NCI-H187 (cell line): ENCODE measurements around the gene PTPRR.
"Not testable (repeated sequence)": the region's sequence is repeated elsewhere in the genome, so short reads cannot be mapped to it uniquely, and the experiment has no call there.

Source experiments
- DNase-seq, 2 experiments: peaks; one replicate each; lab custom pipeline; 2025; lab: John Stamatoyannopoulos, UW

Gene PTPRR

DNA sequence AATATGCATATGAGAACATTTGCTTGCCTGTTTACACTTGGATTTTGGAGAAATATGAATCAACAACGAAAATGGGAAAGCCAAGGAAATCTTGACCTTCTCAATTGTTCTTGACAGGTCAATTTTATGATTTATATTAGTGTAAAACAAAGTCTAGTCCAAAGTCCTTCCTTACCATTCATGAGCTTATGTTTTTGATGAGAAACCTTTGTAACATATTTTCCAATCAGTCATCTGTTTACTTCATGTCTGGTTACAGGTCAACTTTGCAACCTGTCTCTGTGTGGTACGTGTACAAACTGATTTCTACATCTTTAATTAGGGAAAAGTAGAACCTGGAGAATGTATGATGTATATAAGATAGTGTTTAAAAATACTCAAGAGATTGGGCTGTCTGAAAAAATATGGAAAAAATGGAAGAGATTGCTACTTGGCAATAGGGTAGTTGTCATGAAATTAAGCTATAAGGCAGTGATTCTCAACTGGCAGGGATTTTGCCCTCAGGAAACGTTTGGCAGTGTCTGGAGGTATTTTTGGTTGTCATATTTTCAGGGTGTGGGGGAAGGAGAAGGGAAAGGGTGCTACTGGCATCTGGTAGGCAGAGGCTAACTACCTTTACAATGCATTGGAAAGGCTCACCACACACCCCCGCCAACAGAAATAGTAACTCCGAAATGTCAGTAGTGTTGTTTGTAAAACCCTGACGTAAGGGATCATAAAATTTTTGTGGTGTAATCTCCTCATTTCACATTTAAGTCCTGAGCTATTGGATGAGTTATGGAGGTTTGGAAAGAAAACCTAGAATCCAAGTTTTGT, 172.9 kb downstream of the PTPRR start:
- DNase-seq: no peak

DNA sequence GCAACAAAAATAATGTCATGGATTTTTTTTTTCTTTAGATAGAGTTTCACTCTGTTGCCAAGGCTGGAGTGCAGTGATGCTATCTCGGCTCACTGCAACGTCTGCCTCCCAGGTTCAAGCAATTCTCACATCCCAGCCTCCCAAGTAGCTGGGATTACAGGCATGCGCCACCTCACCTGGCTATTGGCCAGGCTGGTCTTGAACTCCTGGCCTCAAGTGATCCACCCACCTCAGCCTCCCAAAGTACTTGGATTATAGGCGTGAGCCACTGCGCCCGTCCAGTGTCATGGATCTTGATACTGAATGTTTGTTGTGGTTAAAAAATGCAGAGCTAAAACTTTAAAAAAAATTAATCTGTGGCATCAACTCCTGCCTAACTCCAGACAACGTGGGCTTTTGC, 175.5 kb downstream of the PTPRR start:
- DNase-seq: no peak

DNA sequence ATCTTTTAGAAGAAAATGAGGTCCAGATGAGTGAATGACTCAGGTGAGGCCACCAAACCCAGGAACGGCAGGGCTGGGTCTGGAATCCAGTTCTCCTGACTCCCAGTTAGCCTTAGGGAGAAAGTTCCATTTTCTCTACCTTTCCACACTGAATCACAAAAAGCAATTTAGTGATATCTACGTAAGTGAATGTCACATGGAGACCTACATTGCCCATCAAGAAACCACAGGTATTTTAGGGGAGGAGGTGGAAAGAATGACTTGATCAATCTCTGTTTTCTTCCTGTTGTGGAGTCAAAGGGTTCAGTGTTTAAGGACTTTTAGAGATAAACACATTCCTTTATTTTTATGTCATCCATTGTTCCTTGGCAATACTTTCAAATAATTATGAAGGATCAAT, 176.4 kb downstream of the PTPRR start:
- no peak for DNase-seq

DNA sequence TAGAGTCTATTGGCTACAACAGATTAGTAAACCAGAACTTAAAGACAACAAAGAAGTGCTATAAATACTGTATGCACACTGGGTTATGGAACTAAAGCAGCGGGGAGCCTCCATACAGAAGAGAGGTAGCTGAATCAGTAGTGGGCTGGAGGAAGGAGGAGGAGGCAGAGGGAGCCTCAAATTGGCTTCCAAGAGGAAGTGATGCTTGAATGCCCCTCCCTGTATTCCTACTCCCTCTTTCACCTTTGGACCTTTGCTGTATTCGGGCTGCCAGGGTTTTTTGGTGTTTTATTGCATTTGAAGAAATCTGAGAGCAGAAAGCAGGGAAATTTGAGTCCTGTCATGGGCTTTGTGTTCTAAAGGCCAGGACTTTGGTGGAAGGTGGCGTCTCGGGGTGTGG, 179.3 kb downstream of the PTPRR start:
- DNase-seq: no peak

DNA sequence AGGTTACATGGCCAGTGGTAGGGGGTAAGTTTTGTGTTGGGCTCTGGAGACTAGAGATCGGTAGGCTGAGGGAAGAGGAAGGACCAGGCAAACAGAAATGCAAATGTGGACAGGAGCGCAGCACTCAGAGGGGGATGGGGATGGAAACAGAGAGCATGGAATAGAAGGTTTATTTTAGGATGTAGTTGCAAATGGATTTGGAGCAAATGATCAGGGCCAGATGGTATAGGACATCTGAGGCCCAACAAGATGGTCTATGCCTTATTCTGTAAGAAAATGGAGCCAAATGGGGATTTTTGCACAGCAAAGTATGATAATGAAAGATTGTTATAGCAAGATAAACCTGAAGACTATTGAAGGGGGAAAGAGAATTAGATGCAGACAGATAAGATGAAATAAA, 180.8 kb downstream of the PTPRR start:
- DNase-seq: no peak

DNA sequence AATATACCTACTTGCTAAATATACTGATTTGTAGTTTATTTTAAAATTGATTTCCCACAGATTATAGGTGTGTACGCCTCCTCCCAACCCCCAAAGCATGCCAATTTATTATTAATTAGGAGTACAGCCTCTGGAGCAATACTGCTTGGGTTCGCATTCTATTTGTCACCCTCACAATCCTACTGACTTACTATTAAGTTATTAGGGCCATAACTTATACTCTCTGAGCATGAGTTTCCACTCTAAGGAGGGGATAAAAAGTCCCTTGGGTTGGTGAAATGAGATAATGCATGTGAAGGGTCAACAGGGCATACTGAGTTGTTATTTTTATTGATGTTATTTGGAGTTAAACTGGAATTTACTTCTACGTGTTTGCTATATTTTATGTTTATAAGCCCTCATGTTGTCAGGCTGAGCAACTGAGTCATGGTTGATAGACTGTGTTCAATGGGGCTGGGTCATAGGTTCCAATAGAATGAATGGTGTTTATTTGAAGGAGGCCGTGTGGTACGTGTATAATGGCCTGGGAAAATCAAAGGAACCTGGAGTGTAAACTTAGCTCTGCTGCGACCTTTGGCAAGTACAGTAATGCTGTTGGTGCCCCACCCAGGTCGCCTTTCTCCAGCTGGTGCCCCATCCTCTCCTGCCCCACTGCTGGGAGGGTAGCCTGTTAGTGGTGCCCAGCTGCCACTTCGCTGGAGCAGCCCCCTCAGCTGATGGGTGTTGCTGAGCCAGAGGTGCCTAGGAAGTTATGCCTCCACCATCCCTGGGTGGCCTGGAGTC, 184.0 kb downstream of the PTPRR start:
- no peak for DNase-seq

DNA sequence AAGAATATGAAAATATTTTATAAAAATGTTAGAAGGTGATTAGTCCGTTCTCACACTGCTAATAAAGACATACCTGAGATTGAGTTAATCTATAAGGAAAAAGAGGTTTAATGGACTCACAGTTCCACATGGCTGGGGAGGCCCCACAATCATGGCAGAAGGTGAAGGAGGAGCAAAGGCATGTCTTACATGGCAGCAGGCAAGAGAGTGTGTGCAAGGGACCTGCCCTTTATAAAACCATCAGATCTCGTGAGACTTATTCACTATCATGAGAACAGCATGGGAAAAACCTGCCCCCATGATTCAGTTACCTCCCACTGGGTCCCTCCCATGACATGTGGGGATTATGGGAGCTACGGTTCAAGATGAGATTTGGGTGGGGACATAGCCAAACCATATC, 185.3 kb downstream of the PTPRR start:
- not testable (repeated sequence) for DNase-seq

DNA sequence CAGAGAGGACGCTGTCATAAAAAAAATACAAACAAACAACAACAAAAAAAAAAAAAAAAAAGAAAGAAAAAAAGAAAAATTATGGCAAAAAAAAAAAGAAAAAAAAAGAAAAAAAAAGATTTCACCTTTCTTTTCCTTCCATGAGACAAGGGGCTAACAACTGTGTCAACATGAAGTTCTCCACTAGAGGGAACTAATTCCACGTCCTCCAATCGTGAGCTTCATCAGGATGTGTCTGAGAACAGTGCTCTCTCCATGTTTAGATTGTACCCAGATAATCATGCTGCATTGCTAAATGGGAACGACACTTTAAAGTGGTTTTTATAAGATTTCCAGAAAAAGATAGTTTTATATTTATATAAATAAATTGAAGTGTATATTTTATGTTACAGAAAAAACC, 187.2 kb downstream of the PTPRR start:
- DNase-seq: peak; percentile 10 to 42

DNA sequence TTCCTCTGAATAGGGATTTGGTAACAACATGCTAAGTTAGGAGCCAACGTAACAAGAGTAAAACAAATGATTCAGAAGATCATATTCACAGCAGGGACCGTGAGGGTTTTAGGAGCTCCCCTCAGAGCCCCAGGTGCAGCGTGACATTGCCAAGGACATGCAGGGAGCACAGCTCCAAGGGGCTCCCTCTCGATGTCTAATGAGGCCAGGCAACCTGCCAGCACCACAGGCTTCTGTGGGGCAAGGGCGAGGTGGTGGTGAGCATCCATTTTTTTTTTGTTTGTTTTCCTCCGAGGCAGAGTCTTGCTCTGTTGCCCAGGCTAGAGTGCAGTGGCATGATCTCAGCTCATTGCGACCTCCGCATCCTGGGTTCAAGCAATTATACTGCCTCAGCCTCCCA, 188.3 kb downstream of the PTPRR start:
- no peak for DNase-seq

DNA sequence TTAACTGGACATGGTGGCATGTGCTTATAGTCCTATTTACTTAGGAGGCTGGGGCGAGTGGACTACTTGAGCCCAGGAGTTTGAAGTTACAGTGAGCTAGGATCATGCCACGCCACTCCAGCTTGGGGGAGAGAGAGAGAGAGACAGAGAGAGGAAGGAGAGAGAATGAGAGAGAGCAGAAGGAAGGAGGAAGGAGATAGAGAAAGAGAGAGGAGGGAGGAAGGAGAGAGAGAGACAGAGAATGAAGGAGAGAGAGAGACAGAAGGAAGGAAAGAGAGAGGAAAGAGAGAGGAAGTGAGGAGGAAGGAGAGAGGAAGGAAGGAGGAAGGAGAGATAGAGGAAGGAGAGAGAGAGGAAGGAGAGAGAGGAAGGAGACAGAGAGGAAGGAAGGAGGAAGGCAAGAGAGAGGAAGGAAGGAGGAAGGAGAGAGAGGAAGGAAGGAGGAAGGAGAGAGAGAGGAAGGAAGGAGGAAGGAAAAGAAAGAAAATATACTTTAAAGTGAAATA, 189.8 kb downstream of the PTPRR start:
- no peak for DNase-seq

DNA sequence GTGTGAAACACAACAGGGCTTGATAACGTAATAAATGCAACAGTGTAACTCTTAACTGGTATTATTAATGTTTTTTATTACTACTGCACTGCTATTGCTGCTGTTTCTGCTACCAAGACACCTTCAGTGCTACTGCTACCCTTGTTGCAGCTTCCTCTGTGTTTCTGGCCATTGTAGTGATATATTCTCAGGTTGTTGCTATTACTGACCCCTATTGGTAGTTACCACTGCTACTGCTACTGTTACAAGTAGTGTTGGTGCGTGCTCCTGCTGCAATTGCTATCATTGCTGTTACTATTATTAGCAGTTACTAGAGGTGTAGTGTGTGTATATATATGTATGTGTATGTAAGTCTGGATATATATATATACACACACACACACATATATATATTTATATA, 196.1 kb downstream of the PTPRR start:
- DNase-seq: no peak

DNA sequence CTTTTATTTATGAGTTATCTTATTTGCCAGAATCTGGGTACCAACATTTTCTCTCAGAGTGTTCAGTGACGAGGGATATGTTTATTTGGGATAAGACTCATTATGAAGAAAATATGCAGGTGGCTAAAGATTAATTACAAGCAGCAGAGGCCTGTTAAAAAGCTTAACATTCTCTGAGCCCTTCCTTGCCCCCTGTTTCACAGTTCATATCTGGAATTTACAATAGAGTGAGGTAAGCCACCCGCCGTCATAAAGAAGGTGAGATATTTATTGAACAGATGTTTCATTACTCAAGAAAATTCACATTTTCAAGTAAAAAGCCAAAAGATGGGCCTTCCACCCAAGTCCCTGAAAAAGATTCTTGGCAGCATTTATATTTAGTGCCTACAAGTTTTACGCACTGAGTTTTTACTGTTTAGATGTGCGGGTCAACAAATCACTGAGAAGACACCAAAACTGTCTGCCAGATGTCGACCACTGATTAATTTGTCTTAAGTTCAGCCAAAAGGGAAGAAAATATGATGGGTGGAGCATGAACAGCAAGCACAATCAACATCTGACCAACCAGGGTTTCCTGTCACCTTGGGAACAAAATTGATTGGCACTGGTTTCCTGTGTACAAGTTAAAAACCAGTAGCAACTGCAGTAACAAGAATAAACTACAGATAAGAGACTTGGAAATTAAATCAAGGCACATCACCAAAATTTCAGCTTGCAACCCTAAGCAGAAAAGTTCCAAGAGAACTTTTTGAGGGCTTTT, 197.8 kb downstream of the PTPRR start:
- no peak for DNase-seq

DNA sequence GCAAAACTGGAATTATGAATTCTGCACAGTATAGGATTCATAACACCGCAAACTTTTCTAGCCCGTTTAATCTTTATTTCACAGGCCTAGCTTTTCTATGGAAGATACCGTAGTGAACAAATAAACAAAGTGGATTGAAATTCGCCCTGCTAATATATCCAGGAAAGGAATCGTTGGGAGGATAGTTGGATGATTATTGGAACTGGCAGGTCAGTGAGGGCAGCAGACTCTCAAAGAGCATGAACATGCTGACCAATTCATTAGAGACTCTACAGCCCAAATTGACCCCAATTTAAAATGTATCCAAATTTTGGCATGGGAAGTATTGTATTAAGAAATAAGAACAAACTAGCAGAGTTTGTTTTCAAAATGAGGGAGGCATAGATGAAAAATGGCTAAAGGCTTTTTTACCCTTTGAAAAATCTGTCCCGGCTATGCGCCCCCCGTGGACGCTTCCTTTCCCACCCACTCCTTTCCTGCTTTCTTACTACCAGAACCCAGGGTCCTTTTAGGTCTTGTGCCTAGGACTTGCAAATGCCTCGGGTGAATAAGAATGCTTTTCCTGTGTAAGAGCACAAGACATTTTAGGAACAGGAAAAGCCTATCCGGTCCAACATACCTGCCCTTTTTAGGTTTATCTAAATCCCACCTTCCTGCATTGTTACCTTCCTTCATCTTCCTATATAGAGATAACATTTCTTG, 198.7 kb downstream of the PTPRR start:
- DNase-seq: no peak

DNA sequence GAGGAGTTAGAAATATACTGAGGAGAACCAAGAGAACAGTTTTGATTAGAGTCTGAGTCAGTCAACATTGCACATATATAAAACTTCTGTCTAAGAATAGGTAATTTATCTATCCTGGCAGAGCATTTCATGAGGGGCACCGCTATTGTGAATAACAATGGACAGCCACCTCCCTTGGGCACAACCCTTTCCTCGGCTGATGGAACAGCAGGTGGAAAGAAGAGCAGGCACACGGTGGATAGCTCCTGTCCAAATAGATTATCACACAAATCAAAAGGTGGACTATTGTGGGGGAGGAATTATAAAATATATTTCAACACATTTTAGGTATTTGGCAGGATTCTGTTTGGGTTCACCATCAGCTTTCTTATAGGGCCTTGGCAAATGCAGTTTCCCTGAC, 199.3 kb downstream of the PTPRR start:
- DNase-seq: no peak

DNA sequence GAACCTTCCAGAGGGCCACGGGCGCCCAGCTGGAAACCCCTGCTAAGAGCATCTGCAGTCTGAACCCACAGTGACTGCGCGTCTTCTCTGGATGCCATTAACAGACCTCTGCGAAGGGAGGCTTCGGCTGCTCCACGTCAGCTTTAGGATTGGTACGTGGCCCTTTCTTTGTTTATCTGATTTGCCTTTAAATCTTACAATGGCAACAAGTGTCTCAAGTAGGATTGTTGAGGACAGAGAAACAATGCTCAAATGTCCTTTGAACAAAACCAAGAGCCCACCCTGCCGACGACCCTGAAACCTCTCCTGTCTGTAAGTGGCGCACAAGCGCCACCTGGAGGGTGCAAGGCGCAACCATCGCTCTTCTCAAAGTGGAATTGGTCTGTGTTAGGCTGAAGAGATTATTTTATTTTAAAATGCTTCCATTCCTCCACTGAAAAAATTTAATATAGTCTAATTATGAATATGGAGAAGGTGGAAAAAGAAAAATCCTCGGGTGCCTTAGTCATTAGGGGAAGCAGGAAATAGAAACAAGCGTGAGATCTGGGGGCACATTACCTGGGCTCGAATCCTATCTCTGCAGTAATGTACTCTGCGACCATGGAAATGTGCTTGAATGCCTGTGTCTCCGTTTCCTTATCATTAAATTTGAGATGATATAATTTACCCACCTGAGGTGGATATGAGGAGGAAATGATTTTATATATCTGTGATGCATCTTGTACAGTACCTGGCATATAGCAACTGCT, 200.7 kb downstream of the PTPRR start:
- DNase-seq: no peak

DNA sequence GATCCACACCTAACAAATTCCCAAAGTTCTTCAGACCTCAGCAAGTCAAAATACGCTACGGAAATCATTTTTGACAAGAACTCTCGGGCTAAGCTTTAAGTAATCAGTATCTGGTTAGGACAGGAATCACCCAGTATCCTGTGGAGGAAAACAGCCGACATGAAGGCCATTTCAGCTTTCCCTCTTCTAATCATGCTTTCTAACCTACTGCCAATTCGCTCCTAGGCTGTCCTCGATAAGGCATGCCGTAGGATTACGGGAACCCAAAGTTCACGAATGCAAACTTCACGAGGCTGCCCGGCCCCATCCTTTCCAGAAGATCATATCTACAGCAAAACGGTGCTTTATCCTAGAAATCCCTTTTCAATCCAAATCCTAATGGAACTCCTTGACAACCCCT, 201.5 kb downstream of the PTPRR start:
- no peak for DNase-seq

DNA sequence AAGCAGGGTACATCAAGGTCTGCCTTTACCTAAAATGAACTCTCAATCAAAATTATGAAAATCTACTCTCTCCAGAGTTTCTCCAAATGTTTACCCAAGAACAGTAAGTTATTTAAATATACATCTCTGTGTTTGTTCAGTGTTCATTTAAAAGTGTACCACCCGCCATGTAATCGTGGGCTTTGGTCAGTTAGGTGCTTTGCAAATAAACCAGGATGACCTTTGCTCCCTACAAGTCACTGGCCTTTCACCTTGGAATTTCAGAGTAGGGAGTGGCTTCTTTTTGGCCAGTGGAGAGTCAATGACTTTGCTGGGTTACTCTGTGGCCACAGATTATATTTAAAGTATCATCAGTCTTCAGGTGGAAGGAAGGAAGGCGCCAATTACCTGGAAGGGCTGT, 208.7 kb downstream of the PTPRR start:
- DNase-seq: no peak

DNA sequence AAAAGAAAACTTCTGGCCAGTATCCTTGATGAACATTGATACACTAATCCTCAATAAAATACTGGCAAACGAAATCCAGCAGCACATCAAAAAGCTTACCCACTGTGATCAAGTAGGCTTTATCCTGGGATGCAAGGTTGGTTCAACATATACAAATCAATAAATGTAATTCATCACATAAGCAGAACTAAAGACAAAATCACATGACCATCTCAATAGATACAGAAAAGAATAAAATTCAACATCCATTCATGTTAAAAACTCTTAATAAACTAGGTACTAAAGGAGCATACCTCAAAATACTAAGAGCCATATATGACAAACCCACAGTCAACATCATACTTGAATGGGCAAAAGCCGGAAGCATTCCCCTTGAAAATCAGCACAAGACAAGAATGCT, 211.5 kb downstream of the PTPRR start:
- DNase-seq: no peak

DNA sequence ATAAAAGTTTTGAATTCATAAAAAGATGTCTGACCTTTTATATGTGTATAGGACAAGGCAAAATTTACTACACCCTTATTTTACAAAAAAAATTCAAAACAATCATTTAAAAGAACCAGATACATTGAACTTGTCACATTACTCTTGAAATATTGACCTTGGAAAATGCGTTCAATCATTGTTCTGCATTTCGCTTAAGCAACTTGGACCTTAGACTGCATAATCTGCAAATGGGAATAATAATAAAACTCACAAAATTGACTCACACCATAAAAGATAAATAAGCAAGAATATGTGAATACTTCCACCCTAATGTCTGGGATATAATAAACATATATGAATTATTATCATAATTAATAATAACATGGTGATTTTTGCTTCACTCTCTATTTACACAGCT, 213.9 kb downstream of the PTPRR start:
- no peak for DNase-seq

DNA sequence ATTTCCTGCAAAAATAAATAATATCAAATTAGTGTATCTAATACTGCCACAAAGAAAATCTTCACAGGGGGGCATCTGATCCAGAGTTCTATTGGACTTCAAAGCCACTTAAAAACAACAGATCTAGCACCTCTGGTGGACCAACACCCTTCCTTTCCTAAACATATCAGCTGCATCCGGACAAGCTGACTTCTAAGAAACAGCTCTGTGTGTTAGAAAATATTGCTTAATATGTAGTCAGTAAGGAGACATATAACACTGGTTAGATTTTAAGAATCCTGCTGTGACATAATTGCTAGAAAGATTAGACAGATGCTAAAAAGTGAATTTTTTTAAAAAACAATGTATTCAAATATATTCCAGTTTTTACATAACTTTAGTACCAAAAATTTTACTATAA, 222.2 kb downstream of the PTPRR start:
- no peak for DNase-seq

DNA sequence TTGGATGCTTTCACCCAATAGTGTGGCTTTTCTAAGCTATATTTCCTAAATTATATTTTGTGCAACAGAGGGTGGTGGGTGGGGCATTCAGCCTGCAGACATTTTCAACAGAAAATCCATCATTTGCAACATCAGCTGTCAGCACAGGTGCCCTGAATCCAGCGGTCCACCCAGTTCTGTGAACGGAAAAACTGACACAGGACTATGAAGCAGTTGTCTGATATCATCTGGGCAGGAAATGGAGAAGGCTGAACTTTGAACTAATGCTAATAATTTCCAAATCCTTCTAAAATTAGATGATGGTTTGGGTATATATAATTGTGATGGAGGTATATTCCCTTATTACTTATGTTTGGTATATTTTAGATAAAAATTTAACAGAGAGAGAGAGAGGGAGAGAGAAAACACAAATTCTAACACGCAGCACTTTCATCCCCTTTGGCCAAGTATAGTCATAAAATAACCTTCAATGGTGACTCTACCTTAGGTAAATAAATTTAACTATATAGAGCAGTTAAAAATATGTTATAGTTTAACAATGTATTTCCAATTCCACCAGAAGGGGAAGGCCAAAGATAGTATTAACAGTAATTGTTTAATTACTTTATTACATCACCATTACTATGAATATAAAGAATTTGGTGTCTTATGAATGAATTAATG, 225.0 kb downstream of the PTPRR start:
- DNase-seq: no peak
